GM12892 (cell line): Measurements from ENCODE around the gene BRF1.

Source experiments
- POLR2A ChIP-seq: IDR thresholded peaks from 2 replicates; pipeline ENCODE4 v1.6.1; 2011; ENCODE audit warnings: low read depth, low read length, control low read depth
- POLR2AphosphoS5 ChIP-seq: IDR thresholded peaks from 2 replicates; pipeline ENCODE4 v1.6.1; 2011; ENCODE audit warnings: low read depth, low read length, control low read depth
- TAF1 ChIP-seq: IDR thresholded peaks from 2 replicates; pipeline ENCODE4 v1.6.1; 2011; ENCODE audit warnings: low read depth, mild to moderate bottlenecking, control low read depth, low read length, borderline replicate concordance

- no peak for TF ChIP-seq POLR2AphosphoS5
- no peak for TF ChIP-seq POLR2A
- TF ChIP-seq TAF1, result no peak
These were observed 128.3 kb downstream of the BRF1 start for GRCh38 chr14:105172476-105172875.
